Stromal cell of bone marrow (primary cell): Measurements from ENCODE around the gene ERMAP.
"Not testable (repeated sequence)": the region's sequence is repeated elsewhere in the genome, so short reads cannot be mapped to it uniquely, and the experiment has no call there.

ENCODE experiments used
- DNase-seq: peaks from one replicate; pipeline ENCODE4 v3.0.0-alpha.2; 2012; ENCODE audit warnings: low read depth

Gene ERMAP

GRCh38 chr1:42807056-42807668 is 9.8 kb upstream of the ERMAP start:
- no peak for DNase-seq

GRCh38 chr1:42814815-42815214 is 2.1 kb upstream of the ERMAP start:
- not testable (repeated sequence) for DNase-seq

GRCh38 chr1:42815941-42816584 is 859 bp upstream of the ERMAP start:
- DNase-seq, result no peak

GRCh38 chr1:42817440-42817767 is 482 bp downstream of the ERMAP start:
- no peak for DNase-seq

GRCh38 chr1:42817976-42818375 is 1.1 kb downstream of the ERMAP start:
- no peak for DNase-seq

GRCh38 chr1:42820813-42821212 is 3.9 kb downstream of the ERMAP start:
- DNase-seq, result no peak

- DNase-seq, result no peak
Observed at GRCh38 chr1:42821690-42822089, 4.8 kb downstream of the ERMAP start.

- peak; percentile 38 for DNase-seq
Observed at GRCh38 chr1:42822800-42823392, 6.0 kb downstream of the ERMAP start.

- no peak for DNase-seq
Observed at GRCh38 chr1:42824481-42825035, 7.6 kb downstream of the ERMAP start.

GRCh38 chr1:42825036-42825851 is 8.3 kb downstream of the ERMAP start:
- DNase-seq, result no peak

GRCh38 chr1:42830631-42831030 is 13.7 kb downstream of the ERMAP start:
- DNase-seq, result no peak

- no peak for DNase-seq
Observed at GRCh38 chr1:42831273-42831672, 14.4 kb downstream of the ERMAP start.

GRCh38 chr1:42832641-42833240 is 15.8 kb downstream of the ERMAP start:
- no peak for DNase-seq

GRCh38 chr1:42833981-42834380 is 17.1 kb downstream of the ERMAP start:
- no peak for DNase-seq

- DNase-seq, result no peak
Observed at GRCh38 chr1:42834803-42835202, 17.9 kb downstream of the ERMAP start.

GRCh38 chr1:42835422-42835821 is 18.5 kb downstream of the ERMAP start:
- DNase-seq, result no peak

GRCh38 chr1:42837709-42838108 is 20.8 kb downstream of the ERMAP start:
- no peak for DNase-seq

GRCh38 chr1:42838482-42839190 is 21.7 kb downstream of the ERMAP start:
- DNase-seq, result no peak

- DNase-seq, result no peak
Observed at GRCh38 chr1:42841010-42841409, 24.1 kb downstream of the ERMAP start.

- DNase-seq, result no peak
Observed at GRCh38 chr1:42841440-42842147, 24.7 kb downstream of the ERMAP start.

GRCh38 chr1:42844592-42845140 is 27.7 kb downstream of the ERMAP start:
- DNase-seq, result peak; percentile 50
